Measurements from ENCODE around the gene ARMC9. TPM values are rescaled to one million over a fixed set of nuclear protein-coding genes. Genes with fewer than 3 reads are reported as not detected.
"Not testable (repeated sequence)": the region's sequence is repeated elsewhere in the genome, so short reads cannot be mapped to it uniquely, and the experiment has no call there.

Gene ARMC9
- total RNA-seq, 1 experiment from 2014 or later = 14.9 TPM

DNA sequence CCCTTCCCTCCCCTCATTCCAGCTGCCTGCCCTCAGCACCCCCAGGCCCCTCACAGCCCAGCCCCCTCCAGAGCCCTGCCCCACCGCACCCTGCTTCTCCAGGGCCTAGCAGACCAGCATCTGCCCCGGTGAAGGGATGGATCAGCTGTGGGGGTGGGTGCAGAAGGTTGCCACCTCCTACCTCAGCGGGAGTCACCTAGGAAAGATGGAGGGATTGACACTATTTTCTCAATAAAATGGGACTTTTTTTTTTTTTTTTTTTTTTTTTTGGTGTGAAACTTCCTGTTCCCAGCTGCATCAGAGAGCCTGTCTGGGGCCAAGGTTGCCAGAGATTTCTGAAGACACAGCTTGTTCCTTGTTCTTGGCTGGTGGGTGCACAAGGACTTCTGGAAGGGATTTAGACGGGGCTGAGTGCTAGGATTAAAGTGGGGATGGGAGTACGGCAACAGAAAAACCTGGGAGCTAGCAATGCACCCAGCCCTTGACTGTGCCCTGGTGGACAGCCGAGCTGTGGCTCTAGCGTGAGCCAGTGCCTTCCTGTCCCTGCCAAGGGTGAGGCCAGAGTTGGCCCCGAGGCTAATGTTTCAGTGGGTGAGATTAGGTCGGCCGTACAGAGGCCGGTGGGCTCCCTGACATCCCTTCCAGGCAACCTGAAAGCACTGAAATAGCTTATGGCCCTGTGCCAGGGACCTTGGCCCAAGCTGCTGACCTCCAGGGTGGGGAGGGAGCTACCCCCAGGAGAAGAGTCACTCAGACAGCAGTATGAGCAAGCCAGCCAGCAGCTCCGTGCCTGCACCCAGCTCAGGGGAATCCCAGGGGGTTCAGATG, 201.6 kb downstream of the ARMC9 start:
- CTCF ChIA-PET = interaction anchor here (0.6 kb wide), 1 partner anchor 451 kb away, joined by 10 read pairs; no protein-coding TSS in a partner anchor
- Histone ChIP-seq H3K9me3 (ENCODE audit: low read depth, low read length, poor library complexity, severe bottlenecking) (no peaks in the 10 kb centered on the region), H3K27ac (ENCODE audit: low read depth, low read length, poor library complexity, severe bottlenecking) (no peak overlapping the region), H3K4me3 (ENCODE audit: low read depth, low read length, poor library complexity, severe bottlenecking) (no peak overlapping the region), H3K4me1 (ENCODE audit: insufficient read depth, low read length, poor library complexity, severe bottlenecking) (no peaks in the 10 kb centered on the region), H3K36me3 (ENCODE audit: insufficient read depth, low read length, poor library complexity, severe bottlenecking) (no peaks in the 10 kb centered on the region), H3K27me3 (replicated peaks; ENCODE audit: insufficient read depth, low read depth, low read length, poor library complexity) (peaks cover 18% of the 10 kb centered on the region)
- no peak for DNase-seq (ENCODE audit: low spot score)
- intact Hi-C loops (cut with micrococcal nuclease; ENCODE audit: unreplicated experiment) = no loop called here
- POLR2A ChIA-PET (ENCODE audit: low non-redundant PET) = no interaction called here
- no peak for TF ChIP-seq EZH2 (IDR thresholded peaks at IDR 0.05; ENCODE audit: borderline replicate concordance, low read depth, low read length, poor library complexity, severe bottlenecking)
- BruUV-seq (replicated peaks) = no TSS peak

DNA sequence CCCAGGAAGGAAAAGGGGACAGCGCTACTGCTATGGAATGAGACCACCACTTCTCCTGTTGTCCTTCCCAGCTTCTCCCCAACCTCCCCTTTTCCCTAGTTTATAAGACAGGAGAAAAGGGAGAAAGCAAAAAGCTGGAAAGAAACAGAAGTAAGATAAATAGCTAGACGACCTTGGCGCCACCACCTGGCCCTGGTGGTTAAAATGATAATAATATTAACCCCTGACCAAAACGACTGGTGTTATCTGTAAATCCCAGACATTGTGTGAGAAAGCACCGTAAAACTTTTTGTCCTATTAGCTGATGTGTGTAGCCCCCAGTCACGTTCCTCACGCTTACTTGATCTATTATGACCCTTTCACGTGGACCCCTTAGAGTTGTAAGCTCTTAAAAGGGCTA, 202.2 kb downstream of the ARMC9 start:
- DNase-seq (ENCODE audit: low spot score); intact Hi-C loops (cut with micrococcal nuclease; ENCODE audit: unreplicated experiment): not testable (repeated sequence)

DNA sequence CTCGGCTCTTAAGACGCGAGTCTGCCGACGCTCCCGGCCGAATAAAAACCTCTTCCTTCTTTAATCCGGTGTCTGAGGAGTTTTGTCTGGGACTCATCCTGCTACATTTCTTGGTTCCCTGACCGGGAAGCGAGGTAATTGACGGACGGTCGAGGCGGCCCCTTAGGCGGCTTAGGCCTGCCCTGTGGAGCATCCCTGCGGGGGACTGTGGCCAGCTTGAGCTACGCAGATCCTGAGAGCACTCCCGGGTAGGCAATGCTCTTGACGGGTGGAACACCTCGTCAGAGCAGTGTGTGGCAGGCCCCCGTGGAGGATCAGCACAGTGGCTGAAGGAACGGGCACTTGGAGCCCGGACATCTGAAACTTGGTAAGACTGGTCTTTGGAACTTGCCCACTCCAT, 202.7 kb downstream of the ARMC9 start:
- H3K27ac ChIP-seq (ENCODE audit: low read depth, low read length, poor library complexity, severe bottlenecking); BruUV-seq (replicated peaks); H3K27me3 ChIP-seq (replicated peaks; ENCODE audit: insufficient read depth, low read depth, low read length, poor library complexity); DNase-seq (ENCODE audit: low spot score); POLR2A ChIA-PET (ENCODE audit: low non-redundant PET); H3K9me3 ChIP-seq (ENCODE audit: low read depth, low read length, poor library complexity, severe bottlenecking); H3K4me1 ChIP-seq (ENCODE audit: insufficient read depth, low read length, poor library complexity, severe bottlenecking); H3K36me3 ChIP-seq (ENCODE audit: insufficient read depth, low read length, poor library complexity, severe bottlenecking); CTCF ChIA-PET; H3K4me3 ChIP-seq (ENCODE audit: low read depth, low read length, poor library complexity, severe bottlenecking); intact Hi-C loops (cut with micrococcal nuclease; ENCODE audit: unreplicated experiment): not testable (repeated sequence)

More for the DNA sequence above, 202.2 kb downstream of the ARMC9 start:
- BruUV-seq (replicated peaks); CTCF ChIA-PET; H3K36me3 ChIP-seq (ENCODE audit: insufficient read depth, low read length, poor library complexity, severe bottlenecking); POLR2A ChIA-PET (ENCODE audit: low non-redundant PET); H3K4me1 ChIP-seq (ENCODE audit: insufficient read depth, low read length, poor library complexity, severe bottlenecking); H3K4me3 ChIP-seq (ENCODE audit: low read depth, low read length, poor library complexity, severe bottlenecking); H3K9me3 ChIP-seq (ENCODE audit: low read depth, low read length, poor library complexity, severe bottlenecking); H3K27ac ChIP-seq (ENCODE audit: low read depth, low read length, poor library complexity, severe bottlenecking): not testable (repeated sequence)
- peaks cover 14% of the 10 kb centered on the region for H3K27me3 ChIP-seq (replicated peaks; ENCODE audit: insufficient read depth, low read depth, low read length, poor library complexity)

DNA sequence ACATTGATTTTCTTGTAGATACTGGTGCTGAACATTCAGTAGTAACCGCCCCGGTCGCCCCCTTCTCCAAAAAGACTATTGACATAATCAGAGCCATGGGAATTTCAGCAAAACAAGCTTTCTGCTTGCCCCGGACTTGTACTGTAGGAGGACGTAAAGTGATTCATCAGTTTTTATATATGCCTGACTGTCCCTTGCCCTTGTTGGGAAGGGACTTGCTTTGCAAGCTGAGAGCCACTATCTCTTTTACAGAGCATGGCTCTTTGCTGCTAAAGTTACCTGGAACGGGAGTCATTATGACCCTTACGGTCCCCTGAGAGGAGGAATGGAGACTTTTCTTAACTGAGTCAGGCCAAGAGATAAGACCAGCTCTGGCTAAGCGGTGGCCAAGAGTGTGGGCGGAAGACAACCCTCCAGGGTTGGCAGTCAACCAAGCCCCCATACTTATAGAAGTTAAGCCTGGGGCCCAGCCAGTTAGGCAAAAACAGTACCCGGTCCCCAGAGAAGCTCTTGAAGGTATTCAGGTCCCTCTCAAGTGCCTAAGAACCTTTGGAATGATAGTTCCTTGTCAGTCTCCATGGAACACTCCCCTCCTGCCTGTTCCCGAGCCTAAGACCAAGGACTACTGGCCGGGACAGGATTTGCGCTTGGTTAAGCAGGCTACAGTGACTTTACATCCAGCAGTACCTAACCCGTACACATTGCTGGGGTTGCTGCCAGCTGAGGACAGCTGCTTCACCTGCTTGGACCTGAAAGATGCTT, 205.2 kb downstream of the ARMC9 start:
- H3K4me1 ChIP-seq (ENCODE audit: insufficient read depth, low read length, poor library complexity, severe bottlenecking); DNase-seq (ENCODE audit: low spot score); H3K4me3 ChIP-seq (ENCODE audit: low read depth, low read length, poor library complexity, severe bottlenecking); H3K36me3 ChIP-seq (ENCODE audit: insufficient read depth, low read length, poor library complexity, severe bottlenecking); H3K9me3 ChIP-seq (ENCODE audit: low read depth, low read length, poor library complexity, severe bottlenecking); CTCF ChIA-PET; intact Hi-C loops (cut with micrococcal nuclease; ENCODE audit: unreplicated experiment); H3K27ac ChIP-seq (ENCODE audit: low read depth, low read length, poor library complexity, severe bottlenecking); H3K27me3 ChIP-seq (replicated peaks; ENCODE audit: insufficient read depth, low read depth, low read length, poor library complexity); BruUV-seq (replicated peaks); POLR2A ChIA-PET (ENCODE audit: low non-redundant PET): not testable (repeated sequence)

DNA sequence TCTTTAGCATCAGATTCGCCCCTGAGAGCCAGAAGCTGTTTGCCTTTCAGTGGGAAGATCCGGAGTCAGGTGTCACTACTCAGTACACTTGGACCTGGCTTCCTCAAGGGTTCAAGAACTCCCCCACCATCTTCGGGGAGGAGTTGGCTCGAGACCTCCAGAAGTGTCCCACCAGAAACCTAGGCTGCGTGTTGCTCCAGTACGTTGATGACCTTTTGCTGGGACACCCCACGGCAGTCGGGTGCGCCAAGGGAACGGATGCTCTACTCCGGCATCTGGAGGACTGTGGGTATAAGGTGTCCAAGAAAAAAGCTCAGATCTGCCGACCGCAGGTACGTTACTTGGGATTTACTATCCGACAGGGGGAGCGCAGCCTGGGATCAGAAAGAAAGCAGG, 205.8 kb downstream of the ARMC9 start:
- intact Hi-C loops (cut with micrococcal nuclease; ENCODE audit: unreplicated experiment) = not testable (repeated sequence)

More for the DNA sequence above, 205.8 kb downstream of the ARMC9 start:
- POLR2A ChIA-PET (ENCODE audit: low non-redundant PET); CTCF ChIA-PET; H3K9me3 ChIP-seq (ENCODE audit: low read depth, low read length, poor library complexity, severe bottlenecking); H3K4me3 ChIP-seq (ENCODE audit: low read depth, low read length, poor library complexity, severe bottlenecking); H3K4me1 ChIP-seq (ENCODE audit: insufficient read depth, low read length, poor library complexity, severe bottlenecking); H3K27ac ChIP-seq (ENCODE audit: low read depth, low read length, poor library complexity, severe bottlenecking); DNase-seq (ENCODE audit: low spot score); H3K36me3 ChIP-seq (ENCODE audit: insufficient read depth, low read length, poor library complexity, severe bottlenecking); BruUV-seq (replicated peaks); H3K27me3 ChIP-seq (replicated peaks; ENCODE audit: insufficient read depth, low read depth, low read length, poor library complexity): not testable (repeated sequence)
